Measurements from ENCODE around the gene SRSF4. TPM values are rescaled to one million over a fixed set of nuclear protein-coding genes. Genes with fewer than 3 reads are reported as not detected.

Gene SRSF4
- total RNA-seq (2021; fragmentation: NEBNext Ultra II Directional; extraction: Animal tissue kit (Norgen Biotek cat#: 25700)) (83.5 and 86.5 TPM in 2 replicates), polyA plus RNA-seq (2011; rRNA removed) (32.0 and 34.9 TPM in 2 replicates), polyA minus RNA-seq (2011; rRNA and poly(A)+ RNA removed) (23.4 and 28.6 TPM in 2 replicates)
- polyA plus RNA-seq (2011; cell fraction: cytosol; rRNA removed) = 69.0 TPM
- polyA plus RNA-seq (2011; cell fraction: nucleus; rRNA removed) = 35.6 TPM
- 78.5 to 101 TPM (median 84.8 TPM) in 4 replicates for polyA plus RNA-seq (2012, experiment 1 of 2)
- polyA plus RNA-seq (2012, experiment 2 of 2) = 36.3 TPM
- 81.6 TPM for polyA plus RNA-seq (2013, experiment 1 of 2)
- 79.9 TPM for polyA plus RNA-seq (2013, experiment 2 of 2)
- polyA minus RNA-seq (2011; cell fraction: cytosol; rRNA and poly(A)+ RNA removed) = 26.5 TPM
- polyA minus RNA-seq (2011; cell fraction: nucleus; rRNA and poly(A)+ RNA removed) = 32.2 TPM
- long read RNA-seq, experiment 1, partial matches to known transcripts = 0 of 61 reads
- long read RNA-seq, experiment 1, other reads (novel, unspliced or antisense) = 60 of 61 reads
- long read RNA-seq, experiment 2, partial matches to known transcripts = 4 of 47 reads
- long read RNA-seq, experiment 2, other reads (novel, unspliced or antisense) = 41 of 47 reads

GRCh38 chr1:29181413-29182225, at the start of gene SRSF4:
TSS of gene SRSF4 (minus strand) at chr1:29181900. CDS start at chr1:29181752, 148 bp downstream.
- Histone ChIP-seq H3K27me3 (replicated peaks in 1 of 4; ENCODE audit: control insufficient read depth in 3 of 4, extremely low read depth in 1 of 4, insufficient read depth in 3 of 4, low read length in 3 of 4) (no peaks in the 10 kb centered on the region), H3K36me3 (ENCODE audit: control insufficient read depth in 2 of 4, insufficient read depth in 4 of 4, low read length in 3 of 4) (peaks cover 0 to 5% (median 4%) of the 10 kb centered on the region in 4 experiments; a peak in 4 of 8 replicates), H3K9ac (replicated peaks in 1 of 4; ENCODE audit: extremely low read depth in 1 of 4, low read depth in 3 of 4, low read length in 3 of 4) (peak within 1 kb of the TSS; percentile 89 to 98 (median 98)), H3K4me2 (ENCODE audit: insufficient read depth in 1 of 2, low read depth in 2 of 2, low read length in 2 of 2) (peak within 1 kb of the TSS; percentile 85 to 97), H2AFZ (ENCODE audit: low read length) (peak within 1 kb of the TSS; percentile 44; the same call in 1 of the 2 replicates), H2BK120ac (replicated peaks; ENCODE audit: low read depth, low read length) (peak within 1 kb of the TSS; percentile 65), H3K23me2 (ENCODE audit: low read depth, low read length) (peaks cover 7% of the 10 kb centered on the region; the same call in 1 of the 2 replicates), H3K4ac (replicated peaks; ENCODE audit: insufficient read length, low read depth, low read length) (peak within 1 kb of the TSS; percentile 69), H3K23ac (ENCODE audit: insufficient read length) (no peak within 1 kb of the TSS), H4K8ac (ENCODE audit: extremely low read depth, insufficient read depth, low read length) (peak within 1 kb of the TSS; percentile 100), H3K27ac (ENCODE audit: low read depth, low read length) (peak within 1 kb of the TSS; percentile 97), H3K56ac (replicated peaks; ENCODE audit: insufficient read length, low read depth, low read length) (peak within 1 kb of the TSS; percentile 98), H4K5ac (ENCODE audit: insufficient read length, low read depth, low read length) (peak within 1 kb of the TSS; percentile 98), H3K4me3 (ENCODE audit: extremely low read depth in 1 of 4, insufficient read depth in 2 of 4, low read depth in 3 of 4, low read length in 4 of 4) (peak within 1 kb of the TSS; percentile 79 to 95 (median 89)), H2BK15ac (ENCODE audit: low read length) (no peak within 1 kb of the TSS), H2BK20ac (ENCODE audit: low read length) (no peak within 1 kb of the TSS), H3K9me3 (ENCODE audit: insufficient read depth in 2 of 2, low read depth in 1 of 2, low read length in 1 of 2) (no peaks in the 10 kb centered on the region), H3K4me1 (replicated peaks in 1 of 4; ENCODE audit: control insufficient read depth in 3 of 4, insufficient read depth in 4 of 4, low read length in 3 of 4) (peaks cover 2 to 13% (median 6%) of the 10 kb centered on the region in 4 experiments; a peak in 5 of 7 replicates), H4K20me1 (replicated peaks in 1 of 2; ENCODE audit: control insufficient read depth in 1 of 2, insufficient read depth in 2 of 2, low read length in 2 of 2) (peaks cover 11 to 17% of the 10 kb centered on the region in 2 experiments), H3K14ac (ENCODE audit: insufficient read length) (peak within 1 kb of the TSS; percentile 38), H2BK5ac (ENCODE audit: low read depth, low read length) (peak within 1 kb of the TSS; percentile 97), H3K79me2 (ENCODE audit: control insufficient read depth in 1 of 2, insufficient read depth in 2 of 2, low read length in 2 of 2) (peaks cover 32 to 46% of the 10 kb centered on the region in 2 experiments), H4K91ac (replicated peaks; ENCODE audit: insufficient read length, low read length) (peak within 1 kb of the TSS; percentile 84), H3K79me1 (ENCODE audit: low read depth, low read length) (no peaks in the 10 kb centered on the region; the same call in 1 of the 2 replicates), H3K18ac (ENCODE audit: extremely low read depth, low read length) (peak within 1 kb of the TSS; percentile 95), H2BK12ac (ENCODE audit: low read depth, low read length) (peak within 1 kb of the TSS; percentile 62), H2AK5ac (ENCODE audit: low read depth, low read length) (no peak within 1 kb of the TSS)
- ChIA-PET POLR2A (ENCODE audit: partially characterized antibody) (interaction anchor here (0.6 to 7.2 kb wide), 33 partner anchors 9 to 399 kb away, joined by 3 to 105 read pairs (median 3); partner anchors contain the start of genes EPB41, MECR and TMEM200B), CTCF (ENCODE audit: partially characterized antibody) (interaction anchor here (0.5 to 3.2 kb wide), 22 partner anchors 9 to 548 kb away, joined by 3 to 29 read pairs (median 4); no protein-coding TSS in a partner anchor)
- DNase-seq (ENCODE audit: low read depth in 1 of 2, low spot score in 2 of 2) = peak; percentile 99
- peak; percentile 66 for FAIRE-seq
- 2% methylated on average over 92 of the region's 100 CpGs; no CpG with 5 or more reads in 1 of the 2 experiments for WGBS, 2 experiments (ENCODE audit: extremely low coverage in 1 of 2, insufficient coverage in 1 of 2, insufficient read length in 1 of 2, insufficient replicate concordance in 2 of 2, low coverage in 1 of 2, low lambda C conversion rate in 2 of 2, missing lambda C conversion rate in 1 of 2)
- TF ChIP-seq SRF (IDR thresholded peaks at IDR 0.05; ENCODE audit: low read depth, low read length) (no peak), GABPA (IDR thresholded peaks at IDR 0.05; ENCODE audit: borderline replicate concordance, insufficient read depth, low read length) (peak; percentile 62; the same call in 1 of the 2 replicates), PHF8 (conservative IDR thresholded peaks at IDR 0.05; ENCODE audit: low read depth, low read length) (peak; percentile 97), SP1 (IDR thresholded peaks at IDR 0.05; ENCODE audit: low read depth, low read length) (0 out of 2 replicates have a peak, but pooled peaks have one; percentile 49), JUND (IDR thresholded peaks at IDR 0.05; ENCODE audit: low read length) (no peak), POLR2A (IDR thresholded peaks at IDR 0.05; ENCODE audit: control extremely low read depth in 1 of 2, low read depth in 2 of 2, low read length in 2 of 2) (peak in 1 of 2 experiments; percentile 77; a peak in 2 of 3 replicates), ASH2L (IDR thresholded peaks at IDR 0.05; ENCODE audit: low read length) (peak; percentile 95), ZNF274 (IDR thresholded peaks at IDR 0.05; ENCODE audit: borderline replicate concordance, extremely low read depth, low read length) (no peak)

Measured in H1 (cell line).